ENCODE measurements around the gene TPRG1.

The TPRG1 gene, protein sequence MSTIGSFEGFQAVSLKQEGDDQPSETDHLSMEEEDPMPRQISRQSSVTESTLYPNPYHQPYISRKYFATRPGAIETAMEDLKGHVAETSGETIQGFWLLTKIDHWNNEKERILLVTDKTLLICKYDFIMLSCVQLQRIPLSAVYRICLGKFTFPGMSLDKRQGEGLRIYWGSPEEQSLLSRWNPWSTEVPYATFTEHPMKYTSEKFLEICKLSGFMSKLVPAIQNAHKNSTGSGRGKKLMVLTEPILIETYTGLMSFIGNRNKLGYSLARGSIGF

DNA sequence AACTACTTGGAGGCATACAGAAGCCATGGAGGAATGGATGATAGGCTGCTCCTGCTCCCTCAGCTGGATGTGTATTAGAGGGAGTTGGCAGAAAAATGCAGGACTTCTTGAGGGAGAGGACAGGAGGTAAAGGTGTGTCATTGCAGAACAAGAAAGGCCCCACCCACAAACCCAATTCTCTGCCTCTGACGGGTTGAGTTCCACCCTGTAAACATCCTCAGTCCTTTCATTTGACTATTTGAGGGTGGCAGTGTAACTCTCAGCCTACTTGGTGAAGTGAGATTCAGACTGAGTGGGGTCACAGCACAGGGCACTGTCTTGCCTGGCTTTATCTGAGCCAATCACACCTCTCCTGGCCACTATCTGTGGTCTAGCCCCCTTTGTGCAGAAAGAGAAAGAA is at the start of gene TPRG1:
Gene TPRG1, plus strand, starts transcription at position 265 of the 400 bp plus-strand sequence. CDS start 35,414 bp downstream, outside the sequence.
- in situ Hi-C loops (cut with MboI; ENCODE audit: low sequenced_read_pairs), result no loop called here

- in situ Hi-C loops (cut with MboI; ENCODE audit: low sequenced_read_pairs), result no loop called here
Observed at GRCh38 chr3:189122110-189122509, 49.7 kb upstream of the TPRG1 start.

- in situ Hi-C loops (cut with MboI; ENCODE audit: low sequenced_read_pairs), result no loop called here
Observed at GRCh38 chr3:189122526-189123205, 49.1 kb upstream of the TPRG1 start.

- in situ Hi-C loops (cut with MboI; ENCODE audit: low sequenced_read_pairs), result no loop called here
Observed at GRCh38 chr3:189123595-189124387, 48.0 kb upstream of the TPRG1 start.

GRCh38 chr3:189132231-189132671 is 39.5 kb upstream of the TPRG1 start:
- in situ Hi-C loops (cut with MboI; ENCODE audit: low sequenced_read_pairs), result loop anchor here (10.0 kb wide), 1 partner anchor 1397 kb away; no protein-coding TSS in a partner anchor

DNA sequence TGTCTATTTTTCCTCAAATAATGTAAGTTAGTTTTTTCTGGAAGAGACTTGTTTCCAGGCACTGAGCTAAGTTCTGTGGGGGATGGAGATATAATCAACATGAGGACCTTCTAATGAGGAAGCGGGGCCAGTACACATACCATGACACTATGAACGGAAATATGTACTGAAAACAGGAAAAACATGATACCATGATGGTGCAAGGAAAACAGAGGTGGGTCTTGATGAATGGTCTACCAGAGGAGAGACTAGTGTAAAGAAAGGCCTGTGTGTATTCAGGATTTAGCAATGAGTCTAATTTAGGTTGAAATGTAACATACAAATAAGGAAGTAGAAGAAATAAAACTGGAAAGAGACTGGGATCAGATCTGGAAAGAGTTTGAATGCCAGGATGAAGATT is 38.9 kb upstream of the TPRG1 start:
- in situ Hi-C loops (cut with MboI; ENCODE audit: low sequenced_read_pairs), result loop anchor here (10.0 kb wide), 1 partner anchor 1398 kb away; no protein-coding TSS in a partner anchor

DNA sequence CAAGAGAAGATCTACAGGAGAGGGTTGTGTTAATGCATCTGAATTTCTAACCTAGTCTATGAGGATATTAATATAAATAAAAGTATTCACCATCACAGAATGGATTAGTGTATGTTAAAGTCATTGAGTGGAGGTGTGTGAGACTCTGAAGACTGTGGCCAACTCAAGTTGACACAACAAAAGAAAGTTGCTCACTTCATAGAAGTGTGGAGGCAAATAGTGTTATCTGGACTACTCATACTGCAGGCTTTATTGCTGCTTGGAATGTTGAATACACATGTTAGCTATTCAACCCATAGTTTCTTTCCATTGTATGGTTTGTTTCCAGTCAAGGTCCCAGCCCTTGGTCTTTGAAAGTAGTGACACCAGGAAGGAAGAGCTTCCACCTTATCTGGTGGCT is 38.0 kb upstream of the TPRG1 start:
- in situ Hi-C loops (cut with MboI; ENCODE audit: low sequenced_read_pairs), result loop anchor here (10.0 kb wide), 1 partner anchor 1399 kb away; no protein-coding TSS in a partner anchor

DNA sequence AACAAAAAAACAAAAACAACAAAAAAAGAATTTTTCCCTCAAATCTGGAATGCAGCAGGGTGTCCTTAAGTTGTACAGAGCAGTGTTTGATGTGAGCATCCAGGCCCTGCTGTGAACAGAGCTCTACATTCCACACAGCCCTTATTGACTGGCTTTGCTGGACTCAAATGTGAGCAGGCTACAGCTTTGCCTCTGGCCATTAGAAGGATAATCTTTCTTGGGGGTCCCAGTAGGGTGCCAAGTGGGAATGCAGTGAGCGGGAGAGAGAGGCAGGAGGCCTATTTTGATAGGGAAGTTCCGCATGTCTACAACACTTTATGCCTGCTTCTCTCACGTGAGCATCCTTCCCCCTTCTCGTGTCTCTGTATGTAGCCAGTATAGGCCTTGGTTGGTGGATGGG is 34.4 kb upstream of the TPRG1 start:
- in situ Hi-C loops (cut with MboI; ENCODE audit: low sequenced_read_pairs), result loop anchor here (10.0 kb wide), 1 partner anchor 1403 kb away; no protein-coding TSS in a partner anchor

DNA sequence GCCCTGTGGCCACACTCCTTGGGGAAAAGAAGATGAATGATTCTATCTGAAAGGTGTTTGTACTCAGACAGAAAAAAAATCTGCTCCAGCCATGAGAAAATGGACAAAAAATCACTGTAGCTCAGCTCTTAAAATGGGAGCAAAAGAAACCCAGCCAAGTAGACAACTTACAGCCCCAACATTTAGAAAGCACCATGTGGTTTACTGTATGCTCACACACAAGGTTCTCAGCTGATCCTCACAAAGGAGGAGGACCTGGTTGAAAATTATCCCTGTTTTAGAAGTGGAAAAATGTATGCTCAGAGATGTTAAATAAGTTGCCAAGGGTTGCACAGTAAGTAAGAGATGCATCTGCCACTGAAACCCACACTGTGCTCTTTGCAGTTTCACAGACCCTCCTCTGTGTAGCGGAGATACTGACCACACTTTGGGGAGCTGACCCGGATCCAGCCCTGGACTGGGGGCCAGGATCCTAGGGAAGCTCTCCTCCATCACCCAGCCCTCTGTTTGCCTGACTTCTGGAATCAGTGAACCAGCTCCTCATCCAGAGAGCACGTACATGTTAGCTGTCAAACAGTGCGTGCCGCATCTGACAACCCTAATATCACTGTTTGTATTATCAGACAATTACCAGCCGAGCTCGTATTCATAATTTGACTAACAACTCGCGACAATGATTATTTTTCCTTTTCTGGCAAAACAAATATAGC is 32.7 kb upstream of the TPRG1 start:
- in situ Hi-C loops (cut with MboI; ENCODE audit: low sequenced_read_pairs), result loop anchor here (10.0 kb wide), 1 partner anchor 1404 kb away; no protein-coding TSS in a partner anchor

DNA sequence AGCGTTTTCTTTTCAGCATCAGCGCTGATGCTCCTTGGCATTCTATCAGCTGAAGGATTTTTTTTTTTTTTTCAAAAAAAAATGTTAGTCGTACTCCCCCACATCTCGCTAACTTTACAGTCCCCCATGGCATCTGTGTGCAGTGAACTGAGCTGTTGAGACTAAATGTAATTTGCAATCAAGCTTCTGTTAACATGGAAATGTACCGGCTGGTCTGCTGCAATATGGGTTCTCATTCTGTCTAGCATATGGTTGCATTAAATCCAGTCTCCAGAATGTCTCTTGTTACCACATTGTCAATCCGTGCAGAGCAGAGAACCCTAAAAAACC is 32.2 kb upstream of the TPRG1 start:
- in situ Hi-C loops (cut with MboI; ENCODE audit: low sequenced_read_pairs), result loop anchor here (10.0 kb wide), 1 partner anchor 1405 kb away; no protein-coding TSS in a partner anchor

GRCh38 chr3:189142527-189142926 is 29.2 kb upstream of the TPRG1 start:
- in situ Hi-C loops (cut with MboI; ENCODE audit: low sequenced_read_pairs), result loop anchor here (10.0 kb wide), 1 partner anchor 188 kb away; no protein-coding TSS in a partner anchor

- in situ Hi-C loops (cut with MboI; ENCODE audit: low sequenced_read_pairs), result loop anchor here (10.0 kb wide), 1 partner anchor 189 kb away; no protein-coding TSS in a partner anchor
Observed at GRCh38 chr3:189143321-189143720, 28.4 kb upstream of the TPRG1 start.

DNA sequence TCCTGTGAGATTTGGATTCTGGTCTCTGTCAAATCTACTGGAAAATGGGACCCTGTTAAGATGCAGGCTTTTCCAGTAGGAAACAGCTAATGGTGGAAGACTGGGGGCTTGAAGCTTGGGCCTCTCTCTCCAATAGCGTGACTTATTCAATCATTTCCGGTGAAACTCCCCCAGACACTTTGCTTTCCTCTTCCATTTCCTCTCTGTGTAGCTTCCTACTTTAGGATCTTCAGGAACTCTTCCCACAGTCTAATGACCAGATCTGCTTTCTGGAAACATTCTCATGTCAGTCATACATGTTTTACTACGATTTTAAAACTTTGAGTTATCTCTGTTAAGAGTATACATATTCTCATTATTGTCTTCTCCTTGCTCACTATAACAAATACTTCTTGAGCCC is 28.0 kb upstream of the TPRG1 start:
- in situ Hi-C loops (cut with MboI; ENCODE audit: low sequenced_read_pairs), result loop anchor here (10.0 kb wide), 1 partner anchor 189 kb away; no protein-coding TSS in a partner anchor

DNA sequence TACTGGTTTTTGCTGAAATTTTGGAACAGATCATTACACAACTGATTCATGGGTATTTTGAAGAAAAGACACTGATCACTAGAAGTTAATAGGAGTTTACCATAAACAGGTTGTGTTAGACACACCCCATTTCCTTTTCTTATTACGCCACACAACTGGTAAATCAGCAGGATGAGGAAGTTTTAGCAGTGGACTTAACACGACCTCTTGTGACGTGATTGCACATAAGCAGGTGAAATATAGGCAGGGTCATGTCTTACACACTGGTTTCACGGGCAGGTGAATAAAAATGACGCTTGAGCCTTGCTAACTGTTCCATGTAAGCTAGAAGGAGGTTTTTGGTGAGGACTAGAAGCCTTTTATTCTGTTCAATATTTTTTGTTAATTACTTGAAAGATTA is 27.1 kb upstream of the TPRG1 start:
- in situ Hi-C loops (cut with MboI; ENCODE audit: low sequenced_read_pairs), result loop anchor here (10.0 kb wide), 1 partner anchor 190 kb away; no protein-coding TSS in a partner anchor

GRCh38 chr3:189146848-189147247 is 24.9 kb upstream of the TPRG1 start:
- in situ Hi-C loops (cut with MboI; ENCODE audit: low sequenced_read_pairs), result loop anchor here (10.0 kb wide), 1 partner anchor 192 kb away; no protein-coding TSS in a partner anchor

DNA sequence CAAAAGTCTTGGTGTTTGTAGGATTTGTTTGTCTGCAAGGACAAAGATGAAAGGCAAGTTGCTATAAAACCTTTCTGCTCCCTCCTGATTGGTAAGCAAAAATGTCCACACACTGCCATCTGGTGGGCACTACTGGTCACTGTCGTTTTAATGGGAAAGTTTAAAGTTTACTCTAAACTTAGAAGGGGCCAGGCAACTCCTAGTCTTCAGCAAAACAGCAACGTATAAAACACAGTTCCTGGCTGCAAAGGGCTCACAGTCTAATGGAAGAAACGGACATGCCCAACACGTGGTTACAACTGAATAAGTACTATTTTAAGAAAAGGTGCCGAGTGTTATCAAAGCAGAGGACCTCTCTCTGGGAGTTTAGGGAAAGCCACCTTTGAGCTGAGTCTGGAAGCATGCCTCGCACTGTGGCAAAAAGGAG is 23.7 kb upstream of the TPRG1 start:
- in situ Hi-C loops (cut with MboI; ENCODE audit: low sequenced_read_pairs), result loop anchor here (10.0 kb wide), 1 partner anchor 193 kb away; no protein-coding TSS in a partner anchor

DNA sequence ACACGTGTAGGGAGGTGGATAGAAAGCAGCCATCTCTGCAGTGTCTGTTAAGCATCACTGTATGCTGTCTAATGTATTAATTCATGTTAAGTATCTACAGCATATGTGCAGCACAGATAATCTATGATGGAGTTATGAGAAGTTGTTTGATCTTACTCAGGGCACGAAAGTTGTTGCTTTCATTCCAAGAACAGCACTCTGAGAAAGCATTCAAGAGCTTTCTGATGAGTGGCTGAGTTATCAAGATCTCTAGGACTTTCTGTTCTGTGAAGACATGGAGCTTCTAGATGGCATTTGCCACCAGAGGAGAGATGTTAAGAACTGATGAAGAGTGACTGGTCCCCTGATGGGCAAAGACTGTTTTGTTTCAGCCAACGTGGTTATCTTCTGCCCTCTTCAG is 22.6 kb upstream of the TPRG1 start:
- in situ Hi-C loops (cut with MboI; ENCODE audit: low sequenced_read_pairs), result loop anchor here (10.0 kb wide), 1 partner anchor 194 kb away; no protein-coding TSS in a partner anchor

- in situ Hi-C loops (cut with MboI; ENCODE audit: low sequenced_read_pairs), result no loop called here
Observed at GRCh38 chr3:189157232-189158007, 14.4 kb upstream of the TPRG1 start.

DNA sequence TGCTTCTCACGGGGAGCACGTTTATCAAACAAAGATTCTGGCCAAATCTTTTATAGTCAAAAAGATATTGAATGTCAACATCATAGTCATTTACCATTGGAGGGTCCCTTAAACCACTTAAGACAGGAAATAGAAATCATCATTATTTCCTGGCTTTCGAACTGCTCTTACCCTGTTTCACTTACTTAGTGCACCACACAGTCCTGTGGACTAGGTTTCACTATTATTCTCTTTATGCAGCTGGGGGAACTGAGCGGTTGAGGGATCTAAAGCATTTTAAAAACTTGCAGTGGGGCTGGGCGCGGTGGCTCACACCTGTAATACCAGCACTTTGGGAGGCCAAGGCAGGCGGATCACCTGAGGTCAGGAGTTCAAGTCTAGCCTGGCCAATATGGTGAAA is 13.7 kb upstream of the TPRG1 start:
- in situ Hi-C loops (cut with MboI; ENCODE audit: low sequenced_read_pairs), result no loop called here

All from HL-60/S4 (cell line).